K562 (cell line): ENCODE results near the gene SOBP. TPM values are rescaled to one million over a fixed set of nuclear protein-coding genes. Genes with fewer than 3 reads are reported as not detected.

Experiments used
- ATAC-seq: fragments of 200-7000 bp; cut with Tn5 transposase; 3 replicates; pipeline ENCODE4 v1.9.1; 2020; ENCODE audit warnings: moderate library complexity
- BruUV-seq: library from RNA; stranded (reverse); fragments of 400-500 nt; replicated peaks from 2 replicates; lab custom pipeline; 2021; lab: Mats Ljungman, UMichigan
- CTCF ChIA-PET: fragments of 300-600 bp; formaldehyde crosslinking; extraction: SDS; loops from one replicate; lab custom pipeline; 2021; ENCODE audit warnings: low intra/inter-chr PET ratio; lab: Yijun Ruan, JAX
- POLR2A ChIA-PET: fragments of 300-600, 350-650 bp; sonication (Branson Sonifier 250); formaldehyde crosslinking; extraction: SDS; loops from one replicate; lab custom pipeline; 2021; ENCODE audit warnings: antibody characterized with exemption, inconsistent platforms; lab: Yijun Ruan, JAX
- DNase-seq, 4 experiments: peaks; one replicate each; pipeline versions ENCODE4 v3.0.0 to v3.0.0-alpha.2; 2011 to 2018; ENCODE audit warnings: low spot score in 3 of 4, mixed read lengths in 3 of 4; ENCODE audit errors: extremely low read depth in 1 of 4
- FAIRE-seq: peaks from 2 replicates; lab custom pipeline; 2011; peaks lifted over from hg19 to GRCh38; lab: Jason Lieb, UNC
- H2AFZ ChIP-seq: 2 replicates; pipeline ENCODE4 v1.6.0; 2011; ENCODE audit warnings: low read depth, low read length, control low read depth, inconsistent platforms
- H3K27ac ChIP-seq: fragments of 200-600 bp; 3 replicates; pipeline ENCODE4 v1.8.0; 2011; ENCODE audit warnings: low read depth, mild to moderate bottlenecking, control low read depth, inconsistent platforms, low read length, moderate library complexity, mixed read lengths; ENCODE audit errors: extremely low read depth
- H3K27me3 ChIP-seq, 2 experiments: fragments of 300-600 bp in 1 of 2; 2 replicates in 1 of 2; 3 replicates in 1 of 2; pipeline versions ENCODE4 v1.6.0 to v1.8.0; 2011; ENCODE audit warnings: inconsistent platforms in 2 of 2, low read length in 2 of 2, mild to moderate bottlenecking in 1 of 2, mixed read lengths in 1 of 2, moderate library complexity in 1 of 2; ENCODE audit not compliant: control insufficient read depth in 2 of 2, insufficient read depth in 2 of 2
- H3K36me3 ChIP-seq: fragments of 300-600 bp; 3 replicates; pipeline ENCODE4 v1.8.0; 2011; ENCODE audit warnings: mild to moderate bottlenecking, low read length, inconsistent platforms; ENCODE audit not compliant: control insufficient read depth, insufficient read depth
- H3K4me1 ChIP-seq, 2 experiments: fragments of 200-600 bp in 1 of 2; replicated peaks in 1 of 2; 2 replicates in 1 of 2; 3 replicates in 1 of 2; pipeline versions ENCODE4 v1.5.1 to v1.8.0; 2011; ENCODE audit warnings: inconsistent platforms in 2 of 2, low read length in 2 of 2, mild to moderate bottlenecking in 1 of 2, mixed read lengths in 1 of 2, moderate library complexity in 1 of 2; ENCODE audit not compliant: control insufficient read depth in 2 of 2, insufficient read depth in 2 of 2
- H3K4me2 ChIP-seq: 2 replicates; pipeline ENCODE4 v1.6.1; 2011; ENCODE audit warnings: low read length, control low read depth, inconsistent platforms, mixed read lengths; ENCODE audit not compliant: insufficient read depth
- H3K4me3 ChIP-seq: fragments of 200-600 bp; sonication (generic), shearing (Covaris generic); 2 replicates; pipeline ENCODE4 v1.5.1; 2016; ENCODE audit warnings: control low read depth, inconsistent platforms
- H3K79me2 ChIP-seq: fragments of 200-600 bp; 3 replicates; pipeline ENCODE4 v1.8.0; 2011; ENCODE audit warnings: low read length, inconsistent platforms; ENCODE audit not compliant: control insufficient read depth, insufficient read depth
- H3K9ac ChIP-seq, 2 experiments: 2 replicates each; pipeline versions ENCODE4 v1.6.0 to v1.6.1; 2011; ENCODE audit warnings: low read depth in 2 of 2, low read length in 2 of 2, control low read depth in 1 of 2, inconsistent platforms in 1 of 2, mild to moderate bottlenecking in 1 of 2, mixed read lengths in 1 of 2; ENCODE audit not compliant: insufficient read depth in 1 of 2
- H3K9me1 ChIP-seq: one replicate; pipeline ENCODE4 v1.6.0; 2011; ENCODE audit warnings: inconsistent platforms, mild to moderate bottlenecking, low read length, moderate library complexity; ENCODE audit not compliant: control insufficient read depth, insufficient read depth
- H3K9me3 ChIP-seq: replicated peaks from 2 replicates; pipeline ENCODE4 v1.5.1; 2011; ENCODE audit warnings: low read depth, low read length, inconsistent platforms; ENCODE audit not compliant: control insufficient read depth, insufficient read depth
- H4K20me1 ChIP-seq: replicated peaks from 2 replicates; pipeline ENCODE4 v1.6.1; 2011; ENCODE audit warnings: low read length, inconsistent platforms, mixed read lengths; ENCODE audit not compliant: control insufficient read depth, insufficient read depth
- ADNP ChIP-seq: fragments of 200-800 bp; sonication (Bioruptor generic); IDR thresholded peaks from 2 replicates; pipeline ENCODE4 v1.6.1; 2016; ENCODE audit warnings: missing genetic modification characterization, missing compliant biosample characterization
- ARHGAP35 ChIP-seq: fragments of 450-650 bp; IDR thresholded peaks from 2 replicates; pipeline ENCODE4 v1.6.1; 2018; ENCODE audit not compliant: partially characterized antibody
- ELF4 ChIP-seq: fragments of 450-650 bp; formaldehyde crosslinking; IDR thresholded peaks from 2 replicates; pipeline ENCODE4 v1.4.0; 2022; ENCODE audit warnings: missing genetic modification characterization
- FOS ChIP-seq: IDR thresholded peaks from 3 replicates; pipeline ENCODE4 v1.6.1; 2011; ENCODE audit not compliant: insufficient read length; ENCODE audit errors: extremely low read depth
- HDAC8 ChIP-seq: fragments of 450-650 bp; IDR thresholded peaks from 2 replicates; pipeline ENCODE4 v1.6.1; 2016; ENCODE audit warnings: mild to moderate bottlenecking, missing genetic modification characterization, moderate library complexity, missing compliant biosample characterization
- HSF4 ChIP-seq: fragments of 250-450 bp; sonication (Bioruptor Pico); IDR thresholded peaks from 2 replicates; pipeline ENCODE4 v2.1.2; 2022; ENCODE audit warnings: mild to moderate bottlenecking, moderate library complexity, borderline replicate concordance
- KAT7 ChIP-seq: sonication (generic); formaldehyde crosslinking; IDR thresholded peaks from 2 replicates; pipeline ENCODE4 v1.8.0; 2022; ENCODE audit warnings: missing genetic modification reagents, mild to moderate bottlenecking, borderline replicate concordance
- KHSRP ChIP-seq: fragments of 450-650 bp; IDR thresholded peaks from 2 replicates; pipeline ENCODE4 v1.6.1; 2017
- POLR2G ChIP-seq: fragments of 200-400 bp; formaldehyde crosslinking; IDR thresholded peaks from 2 replicates; pipeline ENCODE4 v1.6.1; 2017; ENCODE audit warnings: low read depth, mild to moderate bottlenecking, antibody characterized with exemption, low read length, moderate library complexity
- PYGO2 ChIP-seq: fragments of 450-650 bp; IDR thresholded peaks from 2 replicates; pipeline ENCODE4 v1.6.1; 2016; ENCODE audit warnings: mild to moderate bottlenecking, missing genetic modification characterization, moderate library complexity, missing compliant biosample characterization
- SETDB1 ChIP-seq: IDR thresholded peaks from one replicate; pipeline ENCODE4 v1.6.1; 2012; ENCODE audit warnings: low read length, control low read depth, inconsistent platforms
- SRSF3 ChIP-seq: fragments of 200-400 bp; formaldehyde crosslinking; IDR thresholded peaks from 2 replicates; pipeline ENCODE4 v1.6.1; 2016; ENCODE audit warnings: mild to moderate bottlenecking, low read length, moderate library complexity; ENCODE audit not compliant: insufficient read depth
- ZSCAN29 ChIP-seq: fragments of 450-650 bp; IDR thresholded peaks from 2 replicates; pipeline ENCODE4 v1.6.1; 2017
- WGBS: fragments of 100-300 bp; shearing (Covaris generic); methylation state at CpG from one replicate; pipeline ENCODE4 v1.1.6; 2016; ENCODE audit warnings: low coverage, mixed read lengths; ENCODE audit not compliant: insufficient coverage; ENCODE audit errors: missing lambda C conversion rate; 5-methylcytosine and 5-hydroxymethylcytosine counted together
- in situ Hi-C: fragments of 300-500 bp; cut with MboI; formaldehyde crosslinking; loops from 4 replicates; pipeline ENCODE4 v1.15.0; 2018; ENCODE audit warnings: inconsistent platforms, mixed read lengths
- intact Hi-C: fragments of 100-400 bp; cut with micrococcal nuclease; formaldehyde crosslinking; loops from 2 replicates; pipeline ENCODE4 v1.14.2; 2022
- polyA plus RNA-seq, 8 experiments: library from polyadenylated mRNA; depleted of rRNA in 4 of 8; stranded (reverse) in 5 of 8; unstranded in 3 of 8; fragments of >200 nt; fragmentation: Nextera tagmentation in 2 of 8; fragmentation: Illumina TruSeq in 1 of 8; extraction: Ambion mirVana in 2 of 8; extraction: Trizol in 1 of 8; gene quantifications; 2 replicates each; pipeline versions ENCODE4 v1.2.1 to v1.2.3, GENCODE V29; 2011 to 2014; ENCODE audit warnings: inconsistent platforms in 1 of 8, missing spikeins in 1 of 8
- total RNA-seq, 7 experiments: library from RNA; depleted of rRNA in 6 of 7; stranded (reverse); fragments of >200 nt in 6 of 7; fragmentation: Illumina TruSeq in 2 of 7; extraction: Trizol in 2 of 7; gene quantifications; 2 replicates each; pipeline versions ENCODE4 v1.2.1 to v1.2.3, GENCODE V29; 2011 to 2021; ENCODE audit warnings: low replicate concordance in 1 of 7
- TF ChIP-seq, protein P1 (sequence below): fragments of 250-450 bp; sonication (Bioruptor Pico); IDR thresholded peaks from 2 replicates; pipeline ENCODE4 v1.4.0; 2020; ENCODE audit warnings: mild to moderate bottlenecking, moderate library complexity
- TF ChIP-seq, protein P2 (sequence below): fragments of 450-650 bp; IDR thresholded peaks from 2 replicates; pipeline ENCODE4 v1.6.1; 2018; ENCODE audit not compliant: partially characterized antibody
- TF ChIP-seq, protein P3 (sequence below): sonication (generic); IDR thresholded peaks from 2 replicates; pipeline ENCODE4 v1.6.1; 2016
- TF ChIP-seq, protein P4 (sequence below): fragments of 250-450 bp; sonication (Bioruptor Pico); IDR thresholded peaks from 2 replicates; pipeline ENCODE4 v1.5.0; 2021

SOBP gene
- total and polyA plus RNA-seq, 9 of the 15 experiments (the other 6 are each of a cell fraction or from before 2014, with no cell fraction given), result 0.16 TPM; not detected in 8

DNA sequence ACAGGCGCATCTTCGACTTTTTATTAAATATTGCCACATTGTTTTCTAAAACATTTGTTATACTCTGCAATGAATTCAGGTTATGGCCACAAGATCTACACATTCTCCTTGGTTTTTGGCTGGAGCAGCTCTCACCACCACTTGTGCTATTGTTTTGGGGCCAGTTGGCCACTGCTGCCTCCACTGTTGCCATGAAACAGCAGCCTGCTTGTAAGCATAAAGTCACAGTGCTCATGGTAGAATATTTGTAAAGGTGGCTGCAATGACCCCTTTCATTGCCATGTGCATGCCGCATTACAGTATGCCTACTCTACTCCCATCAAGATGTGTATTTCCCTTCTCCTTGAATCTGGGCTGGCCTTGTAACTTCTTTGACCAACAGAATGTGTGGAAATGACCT lies 192.8 kb downstream of the SOBP start (continued):
- TF ChIP-seq, protein P1, sequence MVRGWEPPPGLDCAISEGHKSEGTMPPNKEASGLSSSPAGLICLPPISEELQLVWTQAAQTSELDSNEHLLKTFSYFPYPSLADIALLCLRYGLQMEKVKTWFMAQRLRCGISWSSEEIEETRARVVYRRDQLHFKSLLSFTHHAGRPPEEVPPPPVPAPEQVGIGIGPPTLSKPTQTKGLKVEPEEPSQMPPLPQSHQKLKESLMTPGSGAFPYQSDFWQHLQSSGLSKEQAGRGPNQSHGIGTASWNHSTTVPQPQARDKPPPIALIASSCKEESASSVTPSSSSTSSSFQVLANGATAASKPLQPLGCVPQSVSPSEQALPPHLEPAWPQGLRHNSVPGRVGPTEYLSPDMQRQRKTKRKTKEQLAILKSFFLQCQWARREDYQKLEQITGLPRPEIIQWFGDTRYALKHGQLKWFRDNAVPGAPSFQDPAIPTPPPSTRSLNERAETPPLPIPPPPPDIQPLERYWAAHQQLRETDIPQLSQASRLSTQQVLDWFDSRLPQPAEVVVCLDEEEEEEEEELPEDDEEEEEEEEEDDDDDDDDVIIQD, result no peak
- TF ChIP-seq FOS (no peak), PYGO2 (tag) (no peak), ZSCAN29 (no peak)

DNA sequence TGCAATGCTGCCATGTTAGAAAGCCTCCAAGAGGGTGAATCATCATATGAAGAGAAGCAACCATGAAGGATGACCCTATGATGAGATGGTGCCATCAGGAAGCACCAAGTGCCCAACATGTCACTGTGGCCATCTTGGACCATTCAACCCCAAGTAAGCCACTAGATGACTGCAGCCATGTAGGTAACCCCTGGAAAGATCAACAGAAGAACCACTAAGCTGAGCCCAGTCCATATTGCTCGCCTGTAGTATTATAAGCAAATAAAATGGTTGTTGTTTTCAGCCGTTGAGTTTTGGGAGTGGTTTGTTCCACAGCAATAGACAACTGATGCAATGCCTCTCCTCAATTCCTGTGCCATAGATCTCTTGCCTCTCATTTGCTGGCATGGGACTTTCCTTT lies 193.3 kb downstream of the SOBP start:
- H3K27ac ChIP-seq, result no peak overlapping the region
- H3K9me1 ChIP-seq, result no peaks in the 10 kb centered on the region
- no peaks in the 10 kb centered on the region for H3K79me2 ChIP-seq
- in situ Hi-C loops, result loop anchor here (10.0 kb wide), 1 partner anchor 352 kb away; no protein-coding TSS in a partner anchor
- H3K9me3 ChIP-seq, result no peaks in the 10 kb centered on the region
- no peak for ATAC-seq
- 0% methylated on average over 2 of the region's 2 CpGs for WGBS
- ChIA-PET CTCF (no interaction called here), POLR2A (no interaction called here)
- no peak for FAIRE-seq
- H3K36me3 ChIP-seq, result no peaks in the 10 kb centered on the region
- no peaks in the 10 kb centered on the region for H4K20me1 ChIP-seq
- BruUV-seq, result no TSS peak
- no peak for DNase-seq
- intact Hi-C loops, result no loop called here
- no peak overlapping the region for H3K4me3 ChIP-seq
- no peaks in the 10 kb centered on the region for H3K4me1 ChIP-seq
- H3K9ac ChIP-seq, result no peak overlapping the region
- no peak overlapping the region for H3K4me2 ChIP-seq
- H2AFZ ChIP-seq, result no peak overlapping the region
- peaks cover 10 to 24% of the 10 kb centered on the region in 2 experiments; a peak in 4 of 5 replicates for H3K27me3 ChIP-seq
- TF ChIP-seq HDAC8 (tag) (no peak), ADNP (tag) (no peak), KAT7 (no peak), SETDB1 (no peak), SRSF3 (no peak), HSF4 (no peak), ARHGAP35 (no peak), ELF4 (CRISPR knock-in tag) (no peak), POLR2G (no peak), KHSRP (no peak)
- TF ChIP-seq, protein P2, sequence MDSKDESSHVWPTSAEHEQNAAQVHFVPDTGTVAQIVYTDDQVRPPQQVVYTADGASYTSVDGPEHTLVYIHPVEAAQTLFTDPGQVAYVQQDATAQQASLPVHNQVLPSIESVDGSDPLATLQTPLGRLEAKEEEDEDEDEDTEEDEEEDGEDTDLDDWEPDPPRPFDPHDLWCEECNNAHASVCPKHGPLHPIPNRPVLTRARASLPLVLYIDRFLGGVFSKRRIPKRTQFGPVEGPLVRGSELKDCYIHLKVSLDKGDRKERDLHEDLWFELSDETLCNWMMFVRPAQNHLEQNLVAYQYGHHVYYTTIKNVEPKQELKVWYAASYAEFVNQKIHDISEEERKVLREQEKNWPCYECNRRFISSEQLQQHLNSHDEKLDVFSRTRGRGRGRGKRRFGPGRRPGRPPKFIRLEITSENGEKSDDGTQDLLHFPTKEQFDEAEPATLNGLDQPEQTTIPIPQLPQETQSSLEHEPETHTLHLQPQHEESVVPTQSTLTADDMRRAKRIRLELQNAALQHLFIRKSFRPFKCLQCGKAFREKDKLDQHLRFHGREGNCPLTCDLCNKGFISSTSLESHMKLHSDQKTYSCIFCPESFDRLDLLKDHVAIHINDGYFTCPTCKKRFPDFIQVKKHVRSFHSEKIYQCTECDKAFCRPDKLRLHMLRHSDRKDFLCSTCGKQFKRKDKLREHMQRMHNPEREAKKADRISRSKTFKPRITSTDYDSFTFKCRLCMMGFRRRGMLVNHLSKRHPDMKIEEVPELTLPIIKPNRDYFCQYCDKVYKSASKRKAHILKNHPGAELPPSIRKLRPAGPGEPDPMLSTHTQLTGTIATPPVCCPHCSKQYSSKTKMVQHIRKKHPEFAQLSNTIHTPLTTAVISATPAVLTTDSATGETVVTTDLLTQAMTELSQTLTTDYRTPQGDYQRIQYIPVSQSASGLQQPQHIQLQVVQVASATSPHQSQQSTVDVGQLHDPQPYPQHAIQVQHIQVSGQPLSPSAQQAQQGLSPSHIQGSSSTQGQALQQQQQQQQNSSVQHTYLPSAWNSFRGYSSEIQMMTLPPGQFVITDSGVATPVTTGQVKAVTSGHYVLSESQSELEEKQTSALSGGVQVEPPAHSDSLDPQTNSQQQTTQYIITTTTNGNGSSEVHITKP, result no peak
- TF ChIP-seq, protein P3, sequence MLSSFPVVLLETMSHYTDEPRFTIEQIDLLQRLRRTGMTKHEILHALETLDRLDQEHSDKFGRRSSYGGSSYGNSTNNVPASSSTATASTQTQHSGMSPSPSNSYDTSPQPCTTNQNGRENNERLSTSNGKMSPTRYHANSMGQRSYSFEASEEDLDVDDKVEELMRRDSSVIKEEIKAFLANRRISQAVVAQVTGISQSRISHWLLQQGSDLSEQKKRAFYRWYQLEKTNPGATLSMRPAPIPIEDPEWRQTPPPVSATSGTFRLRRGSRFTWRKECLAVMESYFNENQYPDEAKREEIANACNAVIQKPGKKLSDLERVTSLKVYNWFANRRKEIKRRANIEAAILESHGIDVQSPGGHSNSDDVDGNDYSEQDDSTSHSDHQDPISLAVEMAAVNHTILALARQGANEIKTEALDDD, result no peak
- TF ChIP-seq, protein P4, sequence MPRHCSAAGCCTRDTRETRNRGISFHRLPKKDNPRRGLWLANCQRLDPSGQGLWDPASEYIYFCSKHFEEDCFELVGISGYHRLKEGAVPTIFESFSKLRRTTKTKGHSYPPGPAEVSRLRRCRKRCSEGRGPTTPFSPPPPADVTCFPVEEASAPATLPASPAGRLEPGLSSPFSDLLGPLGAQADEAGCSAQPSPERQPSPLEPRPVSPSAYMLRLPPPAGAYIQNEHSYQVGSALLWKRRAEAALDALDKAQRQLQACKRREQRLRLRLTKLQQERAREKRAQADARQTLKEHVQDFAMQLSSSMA (CRISPR knock-in tag), result no peak
